Neural progenitor cell (in vitro differentiated cells): ENCODE measurements around the gene SERPINA12. TPM values are rescaled to one million over a fixed set of nuclear protein-coding genes. Genes with fewer than 3 reads are reported as not detected.

ENCODE experiments used
- DNase-seq: peaks from one replicate; pipeline ENCODE4 v3.0.0-alpha.2; 2016; ENCODE audit warnings: low spot score
- H2AFZ ChIP-seq: fragments of 200-600 bp; sonication (generic); replicated peaks from 2 replicates; pipeline ENCODE4 v1.6.1; 2016; ENCODE audit warnings: antibody characterized with exemption
- H3F3A ChIP-seq: fragments of 200-600 bp; sonication (generic); 2 replicates; pipeline ENCODE4 v1.6.1; 2016; ENCODE audit warnings: antibody characterized with exemption, low read depth
- H3K27ac ChIP-seq: fragments of 200-600 bp; sonication (generic); 2 replicates; pipeline ENCODE4 v1.5.1; 2016; ENCODE audit warnings: mild to moderate bottlenecking
- H3K27me3 ChIP-seq: fragments of 200-600 bp; sonication (generic); 2 replicates; pipeline ENCODE4 v1.6.1; 2016; ENCODE audit warnings: mild to moderate bottlenecking, moderate library complexity
- H3K36me3 ChIP-seq: fragments of 200-600 bp; sonication (generic); 2 replicates; pipeline ENCODE4 v1.5.1; 2016
- H3K4me1 ChIP-seq: fragments of 200-600 bp; sonication (generic); 2 replicates; pipeline ENCODE4 v1.6.1; 2016; ENCODE audit warnings: mixed run types
- H3K4me2 ChIP-seq: fragments of 200-600 bp; sonication (generic); 2 replicates; pipeline ENCODE4 v1.6.1; 2016
- H3K4me3 ChIP-seq: fragments of 200-600 bp; sonication (generic); 2 replicates; pipeline ENCODE4 v1.5.1; 2016
- H3K79me2 ChIP-seq: fragments of 200-600 bp; sonication (generic); 2 replicates; pipeline ENCODE4 v1.6.1; 2016; ENCODE audit warnings: low read depth
- H3K9ac ChIP-seq: fragments of 200-600 bp; sonication (generic); 2 replicates; pipeline ENCODE4 v1.6.1; 2016
- H3K9me3 ChIP-seq: fragments of 200-600 bp; sonication (generic); 2 replicates; pipeline ENCODE4 v1.5.1; 2016; ENCODE audit warnings: low read depth
- H4K20me1 ChIP-seq: fragments of 200-600 bp; sonication (generic); 2 replicates; pipeline ENCODE4 v1.6.1; 2016; ENCODE audit warnings: low read depth
- H3K27ac Mint-ChIP-seq: 3 replicates; pipeline ENCODE4 v1.8.0; 2021; ENCODE audit warnings: mixed read lengths
- H3K27me3 Mint-ChIP-seq: 2 replicates; pipeline ENCODE4 v1.8.0; 2022; ENCODE audit warnings: low read depth, mild to moderate bottlenecking, inconsistent platforms, moderate library complexity, mixed read lengths; ENCODE audit not compliant: insufficient read depth
- H3K36me3 Mint-ChIP-seq: 3 replicates; pipeline ENCODE4 v1.8.0; 2021; ENCODE audit warnings: mixed read lengths
- H3K4me1 Mint-ChIP-seq: 3 replicates; pipeline ENCODE4 v1.8.0; 2021; ENCODE audit warnings: mixed read lengths
- H3K4me3 Mint-ChIP-seq: 3 replicates; pipeline ENCODE4 v1.8.0; 2021; ENCODE audit warnings: mild to moderate bottlenecking, moderate library complexity, mixed read lengths
- H3K9me3 Mint-ChIP-seq: 3 replicates; pipeline ENCODE4 v1.8.0; 2020; ENCODE audit warnings: mixed read lengths
- CTCF ChIP-seq: fragments of 200-600 bp; sonication (generic); IDR thresholded peaks from 2 replicates; pipeline ENCODE4 v1.5.1; 2017; ENCODE audit warnings: antibody characterized with exemption, mild to moderate bottlenecking
- EZH2 ChIP-seq: fragments of 200-600 bp; sonication (generic); IDR thresholded peaks from 2 replicates; pipeline ENCODE4 v1.6.1; 2017; ENCODE audit warnings: antibody characterized with exemption, mild to moderate bottlenecking, moderate library complexity
- EZH2phosphoT487 ChIP-seq: fragments of 200-600 bp; sonication (generic); IDR thresholded peaks from 2 replicates; pipeline ENCODE4 v1.6.1; 2017; ENCODE audit warnings: antibody characterized with exemption
- total RNA-seq: library from RNA; depleted of rRNA; stranded (reverse); fragments of >200 nt; gene quantifications from 2 replicates; pipeline ENCODE4 v1.2.3, GENCODE V29; 2015; ENCODE audit warnings: low replicate concordance

Gene SERPINA12
- total RNA-seq, 1 donor from 2014 or later = not detected

- Mint-ChIP-seq H3K9me3 (no peaks in the 10 kb centered on the region), H3K27me3 (no peaks in the 10 kb centered on the region), H3K27ac (no peak overlapping the region), H3K36me3 (no peaks in the 10 kb centered on the region), H3K4me1 (no peaks in the 10 kb centered on the region), H3K4me3 (no peak overlapping the region)
- Histone ChIP-seq H3F3A (no peaks in the 10 kb centered on the region), H3K4me3 (no peak overlapping the region), H3K27me3 (no peaks in the 10 kb centered on the region), H3K4me1 (no peaks in the 10 kb centered on the region), H3K4me2 (no peak overlapping the region), H3K9me3 (no peaks in the 10 kb centered on the region), H3K9ac (no peak overlapping the region), H3K36me3 (no peaks in the 10 kb centered on the region), H3K79me2 (no peaks in the 10 kb centered on the region), H3K27ac (no peak overlapping the region), H2AFZ (no peak overlapping the region), H4K20me1 (no peaks in the 10 kb centered on the region)
- DNase-seq = no peak
- TF ChIP-seq EZH2phosphoT487 (no peak), CTCF (no peak), EZH2 (no peak)
Observed at GRCh38 chr14:94465042-94465441, 44.2 kb downstream of the SERPINA12 start.

- no peaks in the 10 kb centered on the region for H3K9me3 ChIP-seq
- no peaks in the 10 kb centered on the region for H3F3A ChIP-seq
- no peak overlapping the region for H2AFZ ChIP-seq
- H3K9ac ChIP-seq = no peak overlapping the region
- H3K36me3 Mint-ChIP-seq = no peaks in the 10 kb centered on the region
- H3K4me1 ChIP-seq = no peaks in the 10 kb centered on the region
- H3K36me3 ChIP-seq = no peaks in the 10 kb centered on the region
- no peaks in the 10 kb centered on the region for H3K79me2 ChIP-seq
- no peaks in the 10 kb centered on the region for H4K20me1 ChIP-seq
- H3K4me3 ChIP-seq = no peak overlapping the region
- no peak overlapping the region for H3K27ac ChIP-seq
- DNase-seq = no peak
- H3K27me3 Mint-ChIP-seq = no peaks in the 10 kb centered on the region
- no peak overlapping the region for H3K27ac Mint-ChIP-seq
- no peaks in the 10 kb centered on the region for H3K4me1 Mint-ChIP-seq
- TF ChIP-seq CTCF = no peak
- no peak for TF ChIP-seq EZH2phosphoT487
- no peak for TF ChIP-seq EZH2
- H3K4me3 Mint-ChIP-seq = no peak overlapping the region
- H3K4me2 ChIP-seq = no peak overlapping the region
- no peaks in the 10 kb centered on the region for H3K27me3 ChIP-seq
- H3K9me3 Mint-ChIP-seq = no peaks in the 10 kb centered on the region
Observed at GRCh38 chr14:94464290-94464689, 45.0 kb downstream of the SERPINA12 start.

GRCh38 chr14:94462763-94463572, 46.3 kb downstream of the SERPINA12 start:
- Histone ChIP-seq H3K27ac (no peak overlapping the region), H4K20me1 (no peaks in the 10 kb centered on the region), H3K36me3 (no peaks in the 10 kb centered on the region), H3K4me1 (no peaks in the 10 kb centered on the region), H3K9me3 (no peaks in the 10 kb centered on the region), H3K4me2 (no peak overlapping the region), H3K9ac (no peak overlapping the region), H3F3A (no peaks in the 10 kb centered on the region), H3K27me3 (no peaks in the 10 kb centered on the region), H3K4me3 (no peak overlapping the region), H3K79me2 (no peaks in the 10 kb centered on the region), H2AFZ (no peak overlapping the region)
- TF ChIP-seq CTCF = no peak
- no peak for TF ChIP-seq EZH2
- TF ChIP-seq EZH2phosphoT487 = no peak
- Mint-ChIP-seq H3K4me3 (no peak overlapping the region), H3K27me3 (peaks cover 2% of the 10 kb centered on the region), H3K9me3 (peaks cover 3% of the 10 kb centered on the region), H3K4me1 (no peaks in the 10 kb centered on the region), H3K36me3 (no peaks in the 10 kb centered on the region), H3K27ac (no peak overlapping the region)
- DNase-seq = no peak
